ENCODE data around the gene RCAN2. TPM values are rescaled to one million over a fixed set of nuclear protein-coding genes. Genes with fewer than 3 reads are reported as not detected.

The RCAN2 gene
- total and polyA plus RNA-seq, 4 experiments from 2014 or later: 0.06 to 0.21 TPM; not detected in 2

- Histone ChIP-seq H3K4me1 (ENCODE audit: insufficient read depth, low read length) (no peaks in the 10 kb centered on the region), H3K27me3 (ENCODE audit: insufficient read depth, low read length) (no peaks in the 10 kb centered on the region), H3K4me3 (ENCODE audit: low read length in 2 of 2) (no peak overlapping the region), H3K27ac (ENCODE audit: low read depth, low read length) (no peak overlapping the region), H3K9me3 (ENCODE audit: control insufficient read depth in 1 of 2, low read length in 2 of 2) (no peaks in the 10 kb centered on the region), H3K36me3 (ENCODE audit: insufficient read depth, low read length) (no peaks in the 10 kb centered on the region)
- ChIA-PET POLR2A (ENCODE audit: partially characterized antibody) (no interaction called here), CTCF (ENCODE audit: partially characterized antibody) (no interaction called here)
- Mint-ChIP-seq H3K27me3 (peaks cover 4 to 14% of the 10 kb centered on the region in 2 donors), H3K4me1 (peaks cover 0 to 5% (median 3%) of the 10 kb centered on the region in 4 donors), H3K36me3 (no peaks in the 10 kb centered on the region), H3K9me3 (no peaks in the 10 kb centered on the region), H3K27ac (no peak overlapping the region), H3K4me3 (no peak overlapping the region)
- intact Hi-C loops (cut with micrococcal nuclease): no loop called here
- no peak for DNase-seq
These were observed 137.7 kb downstream of the RCAN2 start for GRCh38 chr6:46353528-46353927.

GRCh38 chr6:46352541-46353268 is 138.5 kb downstream of the RCAN2 start:
- no peaks in the 10 kb centered on the region for H3K36me3 Mint-ChIP-seq
- no peaks in the 10 kb centered on the region for H3K9me3 ChIP-seq (ENCODE audit: control insufficient read depth in 1 of 2, low read length in 2 of 2)
- H3K4me1 Mint-ChIP-seq: peaks cover 0 to 4% (median 3%) of the 10 kb centered on the region in 4 donors
- peaks cover 7 to 15% of the 10 kb centered on the region in 2 donors for H3K27me3 Mint-ChIP-seq
- no peaks in the 10 kb centered on the region for H3K4me1 ChIP-seq (ENCODE audit: insufficient read depth, low read length)
- no peak overlapping the region for H3K4me3 ChIP-seq (ENCODE audit: low read length in 2 of 2)
- POLR2A ChIA-PET (ENCODE audit: partially characterized antibody): no interaction called here
- H3K27ac Mint-ChIP-seq: no peak overlapping the region
- intact Hi-C loops (cut with micrococcal nuclease): no loop called here
- no peak overlapping the region for H3K27ac ChIP-seq (ENCODE audit: low read depth, low read length)
- no peak for DNase-seq
- CTCF ChIA-PET (ENCODE audit: partially characterized antibody): no interaction called here
- H3K9me3 Mint-ChIP-seq: no peaks in the 10 kb centered on the region
- H3K36me3 ChIP-seq (ENCODE audit: insufficient read depth, low read length): no peaks in the 10 kb centered on the region
- H3K4me3 Mint-ChIP-seq: no peak overlapping the region
- no peaks in the 10 kb centered on the region for H3K27me3 ChIP-seq (ENCODE audit: insufficient read depth, low read length)

- ChIA-PET POLR2A (ENCODE audit: partially characterized antibody) (no interaction called here), CTCF (ENCODE audit: partially characterized antibody) (no interaction called here)
- H3K4me3 ChIP-seq (ENCODE audit: low read length in 2 of 2): no peak overlapping the region
- no peaks in the 10 kb centered on the region for H3K36me3 Mint-ChIP-seq
- DNase-seq: no peak
- no peaks in the 10 kb centered on the region for H3K36me3 ChIP-seq (ENCODE audit: insufficient read depth, low read length)
- no peaks in the 10 kb centered on the region for H3K9me3 Mint-ChIP-seq
- H3K27ac Mint-ChIP-seq: no peak overlapping the region
- H3K27me3 Mint-ChIP-seq: peaks cover 7 to 12% of the 10 kb centered on the region in 2 donors
- H3K4me1 ChIP-seq (ENCODE audit: insufficient read depth, low read length): no peaks in the 10 kb centered on the region
- no peak overlapping the region for H3K4me3 Mint-ChIP-seq
- intact Hi-C loops (cut with micrococcal nuclease): no loop called here
- no peak overlapping the region for H3K27ac ChIP-seq (ENCODE audit: low read depth, low read length)
- H3K4me1 Mint-ChIP-seq: no peaks in the 10 kb centered on the region
- H3K27me3 ChIP-seq (ENCODE audit: insufficient read depth, low read length): no peaks in the 10 kb centered on the region
- no peaks in the 10 kb centered on the region for H3K9me3 ChIP-seq (ENCODE audit: control insufficient read depth in 1 of 2, low read length in 2 of 2)
These were observed 140.5 kb downstream of the RCAN2 start for GRCh38 chr6:46350714-46351113.

GRCh38 chr6:46347669-46348068 is 143.6 kb downstream of the RCAN2 start:
- Histone ChIP-seq H3K9me3 (ENCODE audit: control insufficient read depth in 1 of 2, low read length in 2 of 2) (no peaks in the 10 kb centered on the region), H3K36me3 (ENCODE audit: insufficient read depth, low read length) (no peaks in the 10 kb centered on the region), H3K4me1 (ENCODE audit: insufficient read depth, low read length) (no peaks in the 10 kb centered on the region), H3K27ac (ENCODE audit: low read depth, low read length) (no peak overlapping the region), H3K4me3 (ENCODE audit: low read length in 2 of 2) (no peak overlapping the region), H3K27me3 (ENCODE audit: insufficient read depth, low read length) (no peaks in the 10 kb centered on the region)
- peaks cover 0 to 2% (median 0%) of the 10 kb centered on the region in 8 donors for H3K9me3 Mint-ChIP-seq
- H3K4me3 Mint-ChIP-seq: no peak overlapping the region
- H3K27me3 Mint-ChIP-seq: peaks cover 11 to 15% of the 10 kb centered on the region in 2 donors
- no peak overlapping the region for H3K27ac Mint-ChIP-seq
- ChIA-PET POLR2A (ENCODE audit: partially characterized antibody) (no interaction called here), CTCF (ENCODE audit: partially characterized antibody) (no interaction called here)
- no peak for DNase-seq
- no peaks in the 10 kb centered on the region for H3K36me3 Mint-ChIP-seq
- intact Hi-C loops (cut with micrococcal nuclease): no loop called here
- H3K4me1 Mint-ChIP-seq: no peaks in the 10 kb centered on the region

- Histone ChIP-seq H3K4me3 (ENCODE audit: low read length in 2 of 2) (no peak overlapping the region), H3K4me1 (ENCODE audit: insufficient read depth, low read length) (no peaks in the 10 kb centered on the region), H3K27me3 (ENCODE audit: insufficient read depth, low read length) (no peaks in the 10 kb centered on the region), H3K9me3 (ENCODE audit: control insufficient read depth in 1 of 2, low read length in 2 of 2) (no peaks in the 10 kb centered on the region), H3K27ac (ENCODE audit: low read depth, low read length) (no peak overlapping the region), H3K36me3 (ENCODE audit: insufficient read depth, low read length) (no peaks in the 10 kb centered on the region)
- Mint-ChIP-seq H3K27me3 (peaks cover 12 to 13% of the 10 kb centered on the region in 2 donors), H3K9me3 (peaks cover 0 to 2% (median 0%) of the 10 kb centered on the region in 8 donors), H3K27ac (no peak overlapping the region), H3K4me1 (no peaks in the 10 kb centered on the region), H3K36me3 (no peaks in the 10 kb centered on the region), H3K4me3 (no peak overlapping the region)
- no peak for DNase-seq
- intact Hi-C loops (cut with micrococcal nuclease): no loop called here
- CTCF ChIA-PET (ENCODE audit: partially characterized antibody): no interaction called here
- POLR2A ChIA-PET (ENCODE audit: partially characterized antibody): no interaction called here
These were observed 151.0 kb downstream of the RCAN2 start for GRCh38 chr6:46340246-46340645.

GRCh38 chr6:46338131-46338530 is 153.1 kb downstream of the RCAN2 start:
- ChIA-PET CTCF (ENCODE audit: partially characterized antibody) (no interaction called here), POLR2A (ENCODE audit: partially characterized antibody) (interaction anchor here (0.6 kb wide), 1 partner anchor 13 kb away, joined by 4 read pairs; no protein-coding TSS in a partner anchor)
- Histone ChIP-seq H3K4me3 (ENCODE audit: low read length in 2 of 2) (no peak overlapping the region), H3K4me1 (ENCODE audit: insufficient read depth, low read length) (no peaks in the 10 kb centered on the region), H3K27me3 (ENCODE audit: insufficient read depth, low read length) (no peaks in the 10 kb centered on the region), H3K9me3 (ENCODE audit: control insufficient read depth in 1 of 2, low read length in 2 of 2) (no peaks in the 10 kb centered on the region), H3K27ac (ENCODE audit: low read depth, low read length) (no peak overlapping the region), H3K36me3 (ENCODE audit: insufficient read depth, low read length) (no peaks in the 10 kb centered on the region)
- Mint-ChIP-seq H3K27me3 (peaks cover 14 to 17% of the 10 kb centered on the region in 2 donors), H3K27ac (no peak overlapping the region), H3K4me1 (no peaks in the 10 kb centered on the region), H3K4me3 (no peak overlapping the region), H3K9me3 (no peaks in the 10 kb centered on the region), H3K36me3 (no peaks in the 10 kb centered on the region)
- no peak for DNase-seq
- intact Hi-C loops (cut with micrococcal nuclease): no loop called here

GRCh38 chr6:46334442-46334841 is 156.8 kb downstream of the RCAN2 start:
- ChIA-PET CTCF (ENCODE audit: partially characterized antibody) (interaction anchor here (1.0 kb wide), 1 partner anchor 11 kb away, joined by 3 read pairs; no protein-coding TSS in a partner anchor), POLR2A (ENCODE audit: partially characterized antibody) (no interaction called here)
- H3K27ac ChIP-seq (ENCODE audit: low read depth, low read length): no peak overlapping the region
- H3K4me1 Mint-ChIP-seq: no peaks in the 10 kb centered on the region
- peaks cover 9 to 11% of the 10 kb centered on the region in 2 donors for H3K27me3 Mint-ChIP-seq
- no peaks in the 10 kb centered on the region for H3K36me3 Mint-ChIP-seq
- H3K4me3 Mint-ChIP-seq: no peak overlapping the region
- H3K4me1 ChIP-seq (ENCODE audit: insufficient read depth, low read length): no peaks in the 10 kb centered on the region
- intact Hi-C loops (cut with micrococcal nuclease): no loop called here
- H3K9me3 Mint-ChIP-seq: no peaks in the 10 kb centered on the region
- H3K4me3 ChIP-seq (ENCODE audit: low read length in 2 of 2): no peak overlapping the region
- DNase-seq: no peak
- H3K27me3 ChIP-seq (ENCODE audit: insufficient read depth, low read length): no peaks in the 10 kb centered on the region
- H3K27ac Mint-ChIP-seq: no peak overlapping the region
- no peaks in the 10 kb centered on the region for H3K36me3 ChIP-seq (ENCODE audit: insufficient read depth, low read length)
- H3K9me3 ChIP-seq (ENCODE audit: control insufficient read depth in 1 of 2, low read length in 2 of 2): no peaks in the 10 kb centered on the region

Data from CD4-positive, alpha-beta memory T cell (primary cell).